Stimulated activated CD4-positive, alpha-beta T cell treated with anti-CD3 and anti-CD28 coated beads, TNF-alpha, amount 100 ng/mL, for 1 hour (primary cell): Measurements from ENCODE around the gene AHNAK2.
"Not testable (repeated sequence)": the region's sequence is repeated elsewhere in the genome, so short reads cannot be mapped to it uniquely, and the experiment has no call there.

Source experiments
- DNase-seq, 3 donors: peaks; one replicate each; pipeline ENCODE4 v3.0.0-alpha.2; 2020; ENCODE audit warnings: low read depth in 3 of 3, low spot score in 1 of 3

AHNAK2 gene

DNA sequence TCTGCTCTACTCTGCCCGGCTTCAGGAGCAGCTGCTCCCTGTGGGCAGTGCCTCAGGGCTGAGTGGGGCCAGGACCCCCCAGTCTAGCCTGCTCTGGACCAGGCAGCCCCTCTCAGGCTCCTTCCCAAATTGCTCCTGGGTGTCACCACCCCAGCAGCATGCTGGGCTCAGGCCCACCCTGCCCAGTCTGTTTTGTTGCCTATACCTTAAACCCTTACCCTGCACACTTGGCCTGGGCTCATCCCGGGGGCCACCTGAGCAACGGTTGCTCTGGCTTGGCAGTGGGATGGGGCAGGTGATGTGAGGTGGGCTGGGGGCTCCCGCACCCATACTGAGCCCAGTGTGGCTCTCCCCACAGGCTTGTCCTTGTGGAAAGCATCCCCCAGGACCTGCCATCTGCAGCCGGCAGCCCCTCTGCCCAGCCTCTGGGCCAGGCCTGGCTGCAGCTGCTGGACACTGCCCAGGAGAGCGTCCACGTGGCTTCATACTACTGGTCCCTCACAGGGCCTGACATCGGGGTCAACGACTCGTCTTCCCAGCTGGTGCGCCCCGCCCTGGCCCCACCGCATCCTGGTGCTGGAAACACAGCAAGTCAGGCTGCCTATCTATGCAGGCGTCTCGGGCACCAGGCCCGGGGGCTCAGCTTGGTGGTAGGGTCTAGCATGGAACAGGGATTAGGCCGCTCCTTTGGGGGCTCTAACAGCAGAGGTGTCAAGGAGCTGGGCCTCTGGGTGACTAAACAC is 49.6 kb downstream of the AHNAK2 start:
- DNase-seq, result no peak

- no peak for DNase-seq
These were observed 50.3 kb downstream of the AHNAK2 start for GRCh38 chr14:104927901-104928300.

DNA sequence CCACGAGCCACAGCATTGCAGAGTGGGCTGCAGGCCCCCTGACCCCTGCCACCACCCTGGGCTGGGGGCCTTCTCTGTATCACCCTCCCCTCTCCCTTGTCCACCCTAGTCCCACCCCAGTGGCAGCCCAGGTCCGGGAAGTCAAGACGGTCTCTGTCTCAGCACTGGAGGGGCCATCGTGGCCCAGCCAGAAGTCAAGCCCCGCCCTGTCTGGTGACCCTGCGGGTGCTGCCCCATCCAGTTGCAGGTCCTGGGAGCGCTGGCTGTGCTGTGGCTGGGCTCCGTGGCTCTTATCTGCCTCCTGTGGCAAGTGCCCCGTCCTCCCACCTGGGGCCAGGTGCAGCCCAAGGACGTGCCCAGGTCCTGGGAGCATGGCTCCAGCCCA is 50.8 kb downstream of the AHNAK2 start:
- DNase-seq, result no peak

GRCh38 chr14:104926619-104927431 is 51.3 kb downstream of the AHNAK2 start:
- DNase-seq, result no peak

- no peak for DNase-seq
These were observed 52.1 kb downstream of the AHNAK2 start for GRCh38 chr14:104925855-104926609.

DNA sequence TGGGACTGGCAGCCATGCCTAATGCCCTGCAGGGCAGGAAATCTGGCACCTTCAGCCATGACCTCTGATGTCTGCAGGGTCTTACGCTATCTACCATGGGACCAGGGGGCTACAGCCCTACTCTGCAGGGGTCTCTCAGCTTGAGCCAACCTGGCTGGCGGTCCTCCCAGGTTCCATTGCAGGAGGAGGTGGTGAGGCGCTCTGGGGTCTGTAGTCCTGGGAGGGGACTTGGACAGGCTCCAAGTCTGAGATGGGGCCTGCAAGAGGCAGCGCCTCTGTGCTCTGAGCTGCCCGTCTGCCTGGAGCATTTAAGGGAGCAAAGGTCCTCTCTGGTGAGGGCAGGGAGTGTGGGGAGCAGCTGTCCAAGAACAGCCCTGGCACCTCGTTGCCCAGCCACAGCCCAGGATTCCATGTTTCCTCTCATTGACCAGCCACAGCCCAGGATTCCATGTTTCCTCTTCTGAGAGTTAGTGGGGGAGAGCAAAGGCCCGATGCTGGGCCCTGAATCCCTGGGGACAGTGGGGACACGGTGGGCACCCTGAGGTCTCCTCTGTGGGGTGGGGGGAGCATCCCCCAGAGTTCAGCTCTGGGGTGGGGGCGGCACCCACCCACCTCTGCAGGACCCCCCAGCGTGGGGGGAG is 52.8 kb downstream of the AHNAK2 start:
- DNase-seq, result no peak

DNA sequence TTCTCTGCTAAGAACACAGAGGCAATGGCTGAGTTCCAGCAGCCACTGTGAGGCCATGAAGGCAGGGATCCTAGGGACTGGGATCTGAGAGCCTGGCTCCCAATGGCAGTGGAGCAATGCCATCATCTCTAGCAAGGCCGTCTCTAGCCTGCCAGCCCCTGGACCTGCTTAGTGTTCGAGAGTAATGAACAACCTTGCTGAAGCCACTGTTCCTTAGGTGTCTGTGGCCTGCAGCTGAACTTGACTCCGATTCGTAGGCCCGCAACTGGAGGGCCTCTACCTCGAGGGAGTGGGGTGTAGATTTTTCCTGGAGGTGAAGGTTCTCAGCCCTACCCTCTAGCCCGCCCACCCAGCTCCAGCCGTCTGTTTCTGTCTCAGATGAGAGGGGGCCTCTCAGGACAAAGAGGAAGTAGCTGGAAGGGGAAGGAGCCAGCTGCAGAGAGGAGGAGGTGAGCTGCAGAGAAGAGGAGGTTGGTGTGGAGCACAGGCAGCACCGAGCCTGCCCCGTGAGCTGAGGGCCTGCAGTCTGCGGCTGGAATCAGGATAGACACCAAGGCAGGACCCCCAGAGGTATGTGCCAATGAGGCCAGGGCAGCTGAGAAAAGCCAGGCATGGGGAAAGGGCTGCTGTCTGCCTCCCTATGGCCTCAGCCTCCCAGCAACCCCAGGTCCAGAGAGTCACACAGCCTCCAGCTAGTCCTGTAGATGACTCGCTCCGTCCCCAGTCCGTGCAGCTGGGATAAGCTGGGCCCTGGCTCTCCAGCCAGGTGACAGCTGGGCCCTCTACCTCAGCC is 53.6 kb downstream of the AHNAK2 start, which contains the start of gene PLD4:
Gene PLD4, plus strand, starts transcription at position 459 of the 793 bp plus-strand sequence. CDS start 2,262 bp downstream, outside the sequence.
- DNase-seq, result no peak

- DNase-seq, result no peak
These were observed 54.3 kb downstream of the AHNAK2 start for GRCh38 chr14:104923640-104924420.

DNA sequence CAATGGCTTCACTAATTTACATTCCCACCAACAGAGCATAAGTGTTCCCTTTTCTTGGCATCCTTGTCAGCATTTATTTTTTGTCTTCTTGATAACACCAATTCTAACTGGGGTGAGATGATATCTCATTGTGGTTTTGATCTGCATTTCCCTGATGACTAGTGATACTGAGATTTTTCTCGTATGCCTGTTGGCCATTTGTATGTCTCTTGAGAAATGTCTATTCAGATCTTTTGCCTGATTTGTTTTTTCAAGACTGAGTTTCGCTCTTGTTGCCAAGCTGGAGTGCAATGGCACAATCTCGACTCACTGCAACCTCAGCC is 58.2 kb downstream of the AHNAK2 start:
- no peak for DNase-seq

GRCh38 chr14:104919152-104919992 is 58.8 kb downstream of the AHNAK2 start:
- not testable (repeated sequence) for DNase-seq

GRCh38 chr14:104917993-104918392 is 60.2 kb downstream of the AHNAK2 start:
- no peak for DNase-seq

GRCh38 chr14:104917116-104917515 is 61.1 kb downstream of the AHNAK2 start:
- no peak for DNase-seq

DNA sequence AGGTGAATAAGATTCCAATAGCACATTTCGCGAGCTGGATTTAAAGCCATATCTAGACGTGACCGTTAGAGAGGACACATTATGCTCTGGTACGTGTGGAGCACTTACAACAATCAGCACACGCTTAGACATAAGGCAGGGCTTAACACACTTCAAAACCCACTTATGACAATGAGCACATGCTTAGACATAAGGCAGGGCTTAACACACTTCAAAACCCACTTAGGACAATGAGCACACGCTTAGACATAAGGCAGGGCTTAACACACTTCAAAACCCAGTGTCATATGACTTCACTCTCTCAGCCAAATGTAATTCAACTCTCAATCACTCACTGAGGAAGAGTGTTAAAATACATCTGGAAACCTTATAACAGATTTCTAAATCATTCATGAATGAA is 64.7 kb downstream of the AHNAK2 start:
- DNase-seq, result no peak

- DNase-seq, result no peak
These were observed 66.1 kb downstream of the AHNAK2 start for GRCh38 chr14:104912053-104912452.

GRCh38 chr14:104908303-104908702 is 69.9 kb downstream of the AHNAK2 start:
- no peak for DNase-seq

- DNase-seq, result not testable (repeated sequence)
These were observed 72.6 kb downstream of the AHNAK2 start for GRCh38 chr14:104905579-104905933.

- DNase-seq, result not testable (repeated sequence)
These were observed 73.3 kb downstream of the AHNAK2 start for GRCh38 chr14:104904650-104905578.

GRCh38 chr14:104903990-104904389 is 74.2 kb downstream of the AHNAK2 start:
- DNase-seq, result no peak
